Measurements from ENCODE around the gene CAMTA1. TPM values are rescaled to one million over a fixed set of nuclear protein-coding genes. Genes with fewer than 3 reads are reported as not detected.

The CAMTA1 gene
- polyA plus RNA-seq, 1 of the 3 experiments (the other 2 are of a cell fraction): 63.1 TPM

GRCh38 chr1:7279769-7280168 lies 494.5 kb downstream of the CAMTA1 start:
- Histone ChIP-seq H3K79me2 (ENCODE audit: insufficient read depth) (no peaks in the 10 kb centered on the region), H3K4me3 (ENCODE audit: low read depth in 2 of 2, low read length in 1 of 2) (no peak overlapping the region), H3K4me1 (ENCODE audit: control insufficient read depth in 1 of 2, insufficient read depth in 2 of 2, low read depth in 1 of 2, low read length in 1 of 2) (peaks cover 0 to 2% of the 10 kb centered on the region in 2 experiments; a peak in 2 of 4 replicates), H3K27ac (ENCODE audit: low read depth in 2 of 2, low read length in 1 of 2) (no peak overlapping the region), H3K9ac (no peak overlapping the region), H2AFZ (ENCODE audit: low read depth) (no peak overlapping the region), H3K9me3 (no peaks in the 10 kb centered on the region), H4K20me1 (ENCODE audit: insufficient read depth) (no peaks in the 10 kb centered on the region), H3K4me2 (no peak overlapping the region), H3K9me2 (no peaks in the 10 kb centered on the region), H3K36me3 (replicated peaks in 1 of 2; ENCODE audit: control insufficient read depth in 1 of 2, insufficient read depth in 2 of 2, low read length in 1 of 2) (peaks cover 0 to 4% of the 10 kb centered on the region in 2 experiments), H3F3A (replicated peaks; ENCODE audit: insufficient read depth) (peaks cover 4% of the 10 kb centered on the region), H3K27me3 (ENCODE audit: insufficient read depth) (no peaks in the 10 kb centered on the region)
- no peak for TF ChIP-seq JUND (IDR thresholded peaks at IDR 0.05)
- no peak for TF ChIP-seq USF1 (IDR thresholded peaks at IDR 0.05; ENCODE audit: borderline replicate concordance, low read depth)
- TF ChIP-seq RFX5 (IDR thresholded peaks at IDR 0.05; ENCODE audit: low read length): no peak
- no peak for TF ChIP-seq PBX3 (IDR thresholded peaks at IDR 0.05)
- TF ChIP-seq CTCF (IDR thresholded peaks at IDR 0.05): no peak
- TF ChIP-seq RXRA (IDR thresholded peaks at IDR 0.05; ENCODE audit: borderline replicate concordance, low read depth): no peak
- no peak for TF ChIP-seq REST (IDR thresholded peaks at IDR 0.05; ENCODE audit: low read depth, low read length)
- no peak for TF ChIP-seq SMC3 (IDR thresholded peaks at IDR 0.05; ENCODE audit: low read depth, low read length)
- TF ChIP-seq POLR2AphosphoS5 (IDR thresholded peaks at IDR 0.05; ENCODE audit: low read depth, low read length): no peak
- TF ChIP-seq FOXM1 (IDR thresholded peaks at IDR 0.05; ENCODE audit: low read depth): no peak
- no peak for TF ChIP-seq MXI1 (IDR thresholded peaks at IDR 0.05; ENCODE audit: low read depth, low read length)
- TF ChIP-seq IRF3 (IDR thresholded peaks at IDR 0.05; ENCODE audit: low read depth, low read length): no peak
- TF ChIP-seq TAF1 (IDR thresholded peaks at IDR 0.05; ENCODE audit: borderline replicate concordance, low read depth, low read length): no peak
- 94% methylated on average over 2 of the region's 2 CpGs for WGBS (ENCODE audit: low lambda C conversion rate)
- DNase-seq: no peak
- ChIA-PET POLR2A (no interaction called here), CTCF (interaction anchor here (1.2 to 1.9 kb wide), 2 partner anchors 237 to 260 kb away, joined by 4 to 5 read pairs; no protein-coding TSS in a partner anchor)
